HEK293 (cell line): Measurements from ENCODE around the gene GDAP2.

ENCODE experiments used
- CTCF ChIA-PET: fragments of 350-600 bp; formaldehyde crosslinking; extraction: SDS; loops from one replicate; lab custom pipeline; 2021; ENCODE audit warnings: antibody characterized with exemption; lab: Yijun Ruan, JAX
- POLR2A ChIA-PET: fragments of 300-600 bp; formaldehyde crosslinking; extraction: SDS; loops from one replicate; lab custom pipeline; 2020; ENCODE audit warnings: antibody characterized with exemption, inconsistent platforms; lab: Yijun Ruan, JAX
- H3K27ac ChIP-seq: fragments of 200-500 bp; sonication (Bioruptor generic); 2 replicates; pipeline ENCODE4 v1.5.1; 2014; ENCODE audit warnings: low read depth, low read length, control low read depth, inconsistent platforms; ENCODE audit errors: extremely low read depth
- H3K36me3 ChIP-seq, 2 experiments: fragments of 200-500 bp in 1 of 2; sonication (Bioruptor generic) in 1 of 2; 1 replicate in 1 of 2; 2 replicates in 1 of 2; pipeline ENCODE4 v1.5.1; 2014 to 2017; ENCODE audit warnings: inconsistent platforms in 2 of 2, low read length in 2 of 2; ENCODE audit not compliant: control insufficient read depth in 2 of 2, insufficient read depth in 1 of 2
- H3K4me1 ChIP-seq: fragments of 200-500 bp; sonication (Bioruptor generic); 2 replicates; pipeline ENCODE4 v1.5.1; 2014; ENCODE audit warnings: mild to moderate bottlenecking, low read length, inconsistent platforms; ENCODE audit not compliant: control insufficient read depth, insufficient read depth
- H3K4me3 ChIP-seq: 2 replicates; pipeline ENCODE4 v1.5.1; 2011; ENCODE audit warnings: low read depth, mild to moderate bottlenecking, control low read depth, low read length, moderate library complexity
- H3K9me3 ChIP-seq: fragments of 200-500 bp; sonication (Bioruptor generic); 2 replicates; pipeline ENCODE4 v1.5.1; 2014; ENCODE audit warnings: low read depth, low read length, inconsistent platforms; ENCODE audit not compliant: control insufficient read depth, insufficient read depth
- GFI1B ChIP-seq: fragments of 450-650 bp; formaldehyde crosslinking; IDR thresholded peaks from 2 replicates; pipeline ENCODE4 v1.5.1; 2016; ENCODE audit warnings: missing biosample characterization, missing genetic modification characterization
- GLI2 ChIP-seq: fragments of 450-650 bp; formaldehyde crosslinking; IDR thresholded peaks from 2 replicates; pipeline ENCODE4; 2017; ENCODE audit warnings: missing biosample characterization, missing genetic modification characterization, low read depth, borderline replicate concordance
- HOXC10 ChIP-seq: sonication (generic); formaldehyde crosslinking; IDR thresholded peaks from 2 replicates; pipeline ENCODE4 v1.8.1; 2023; ENCODE audit warnings: mild to moderate bottlenecking, missing genetic modification reagents
- KLF10 ChIP-seq: fragments of 450-650 bp; IDR thresholded peaks from 2 replicates; pipeline ENCODE4 v1.5.1; 2018; ENCODE audit warnings: missing biosample characterization, mild to moderate bottlenecking, missing genetic modification characterization
- KLF8 ChIP-seq: fragments of 450-650 bp; formaldehyde crosslinking; IDR thresholded peaks from 2 replicates; pipeline ENCODE4 v1.5.1; 2016; ENCODE audit warnings: missing biosample characterization, missing genetic modification characterization
- ZBTB1 ChIP-seq: fragments of 450-650 bp; formaldehyde crosslinking; IDR thresholded peaks from 2 replicates; pipeline ENCODE4 v1.5.1; 2016; ENCODE audit warnings: missing biosample characterization, missing genetic modification characterization
- ZBTB26 ChIP-seq: fragments of 450-650 bp; formaldehyde crosslinking; optimal IDR thresholded peaks from 2 replicates; pipeline ENCODE3; 2016; ENCODE audit warnings: missing biosample characterization, mild to moderate bottlenecking, missing genetic modification characterization
- ZFP41 ChIP-seq: fragments of 450-650 bp; formaldehyde crosslinking; IDR thresholded peaks from 2 replicates; pipeline ENCODE4 v1.5.1; 2016; ENCODE audit warnings: missing biosample characterization, missing genetic modification characterization, borderline replicate concordance
- ZIC2 ChIP-seq: fragments of 450-650 bp; formaldehyde crosslinking; IDR thresholded peaks from 2 replicates; pipeline ENCODE4 v1.5.1; 2016; ENCODE audit warnings: missing biosample characterization, missing genetic modification characterization
- ZNF112 ChIP-seq: fragments of 450-650 bp; formaldehyde crosslinking; IDR thresholded peaks from 2 replicates; pipeline ENCODE4 v1.5.0; 2017; ENCODE audit warnings: missing biosample characterization, missing genetic modification characterization
- ZNF132 ChIP-seq: fragments of 450-650 bp; formaldehyde crosslinking; IDR thresholded peaks from 2 replicates; pipeline ENCODE4 v1.5.1; 2017; ENCODE audit warnings: missing biosample characterization, missing genetic modification characterization, borderline replicate concordance
- ZNF2 ChIP-seq: fragments of 450-650 bp; formaldehyde crosslinking; IDR thresholded peaks from 2 replicates; pipeline ENCODE4 v1.5.1; 2016; ENCODE audit warnings: missing biosample characterization, missing genetic modification characterization
- ZNF26 ChIP-seq: fragments of 450-650 bp; formaldehyde crosslinking; IDR thresholded peaks from 2 replicates; pipeline ENCODE4 v1.5.1; 2016; ENCODE audit warnings: missing biosample characterization, missing genetic modification characterization
- ZNF324 ChIP-seq: fragments of 450-650 bp; formaldehyde crosslinking; IDR thresholded peaks from 2 replicates; pipeline ENCODE4 v1.5.1; 2016; ENCODE audit warnings: missing biosample characterization, missing genetic modification characterization
- ZNF449 ChIP-seq: fragments of 450-650 bp; formaldehyde crosslinking; IDR thresholded peaks from 2 replicates; pipeline ENCODE4 v1.5.1; 2017; ENCODE audit warnings: missing biosample characterization, mild to moderate bottlenecking, missing genetic modification characterization, moderate library complexity
- ZNF48 ChIP-seq: fragments of 450-650 bp; formaldehyde crosslinking; IDR thresholded peaks from 2 replicates; pipeline ENCODE4 v1.5.1; 2016; ENCODE audit warnings: missing biosample characterization, missing genetic modification characterization
- ZNF510 ChIP-seq: fragments of 450-650 bp; formaldehyde crosslinking; IDR thresholded peaks from 2 replicates; pipeline ENCODE4 v1.5.1; 2018; ENCODE audit warnings: mild to moderate bottlenecking, missing genetic modification characterization, missing biosample characterization; ENCODE audit not compliant: insufficient replicate concordance
- ZNF513 ChIP-seq: fragments of 450-650 bp; IDR thresholded peaks from 2 replicates; pipeline ENCODE4 v1.5.1; 2018; ENCODE audit warnings: missing biosample characterization, missing genetic modification characterization
- ZNF514 ChIP-seq: fragments of 450-650 bp; formaldehyde crosslinking; IDR thresholded peaks from 2 replicates; pipeline ENCODE4 v1.5.1; 2016; ENCODE audit warnings: missing biosample characterization, missing genetic modification characterization
- ZNF521 ChIP-seq: fragments of 450-650 bp; formaldehyde crosslinking; IDR thresholded peaks from 2 replicates; pipeline ENCODE4 v1.5.1; 2017; ENCODE audit warnings: missing biosample characterization, mild to moderate bottlenecking, missing genetic modification characterization
- ZNF549 ChIP-seq: fragments of 450-650 bp; IDR thresholded peaks from 2 replicates; pipeline ENCODE4 v1.5.1; 2018; ENCODE audit warnings: missing biosample characterization, missing genetic modification characterization, mild to moderate bottlenecking, inconsistent platforms, moderate library complexity
- ZNF596 ChIP-seq: fragments of 450-650 bp; IDR thresholded peaks from 2 replicates; pipeline ENCODE4 v1.5.0; 2018; ENCODE audit warnings: missing biosample characterization, mild to moderate bottlenecking, missing genetic modification characterization, moderate library complexity
- ZNF692 ChIP-seq: fragments of 450-650 bp; formaldehyde crosslinking; IDR thresholded peaks from 2 replicates; pipeline ENCODE4 v1.5.1; 2016; ENCODE audit warnings: missing biosample characterization, missing genetic modification characterization
- ZSCAN16 ChIP-seq: fragments of 450-650 bp; formaldehyde crosslinking; IDR thresholded peaks from 2 replicates; pipeline ENCODE4 v1.5.1; 2016; ENCODE audit warnings: missing biosample characterization, missing genetic modification characterization

The GDAP2 gene

GRCh38 chr1:117883616-117884015 lies 45.8 kb downstream of the GDAP2 start:
- Histone ChIP-seq H3K4me1 (no peaks in the 10 kb centered on the region), H3K4me3 (no peak overlapping the region), H3K9me3 (no peaks in the 10 kb centered on the region), H3K27ac (no peak overlapping the region), H3K36me3 (peaks cover 5 to 50% of the 10 kb centered on the region in 2 experiments; a peak in 2 of 3 replicates)
- TF ChIP-seq KLF8 = no peak
- TF ChIP-seq ZNF521 (tag by site-specific recombination) = no peak
- no peak for TF ChIP-seq ZNF449 (tag by site-specific recombination)
- no peak for TF ChIP-seq ZNF596
- TF ChIP-seq ZNF132 (tag by site-specific recombination) = no peak
- TF ChIP-seq ZNF324 (tag by site-specific recombination) = no peak
- TF ChIP-seq ZNF48 (tag by site-specific recombination) = no peak
- TF ChIP-seq ZNF549 = no peak
- TF ChIP-seq ZIC2 (tag by site-specific recombination) = no peak
- no peak for TF ChIP-seq ZNF26 (tag by site-specific recombination)
- TF ChIP-seq HOXC10 (CRISPR knock-in tag) = no peak
- no peak for TF ChIP-seq ZNF2 (tag by site-specific recombination)
- no peak for TF ChIP-seq ZNF692 (tag by site-specific recombination)
- no peak for TF ChIP-seq ZNF514 (tag by site-specific recombination)
- CTCF ChIA-PET = interaction anchor here (0.6 to 1.4 kb wide), 4 partner anchors 11 to 371 kb away, joined by 3 to 6 read pairs (median 4); no protein-coding TSS in a partner anchor
- POLR2A ChIA-PET = no interaction called here

- Histone ChIP-seq H3K27ac (no peak overlapping the region), H3K36me3 (peaks cover 5 to 84% of the 10 kb centered on the region in 2 experiments), H3K4me1 (no peaks in the 10 kb centered on the region), H3K4me3 (no peak overlapping the region), H3K9me3 (no peaks in the 10 kb centered on the region)
- no peak for TF ChIP-seq ZNF510 (tag by site-specific recombination)
- TF ChIP-seq ZNF513 (tag by site-specific recombination) = peak; percentile 62; the same call in 1 of the 2 replicates
- TF ChIP-seq GFI1B (tag by site-specific recombination) = no peak
- CTCF ChIA-PET = no interaction called here
- POLR2A ChIA-PET = no interaction called here
Measured at GRCh38 chr1:117879284-117879683, 50.1 kb downstream of the GDAP2 start.

- no peaks in the 10 kb centered on the region for H3K4me1 ChIP-seq
- no peak overlapping the region for H3K4me3 ChIP-seq
- H3K36me3 ChIP-seq = peaks cover 5 to 90% of the 10 kb centered on the region in 2 experiments
- H3K27ac ChIP-seq = no peak overlapping the region
- POLR2A ChIA-PET = no interaction called here
- CTCF ChIA-PET = interaction anchor here (3.2 kb wide), 1 partner anchor 18 kb away, joined by 13 read pairs; no protein-coding TSS in a partner anchor
- no peaks in the 10 kb centered on the region for H3K9me3 ChIP-seq
- TF ChIP-seq ZSCAN16 (tag by site-specific recombination) = no peak
- TF ChIP-seq ZFP41 (tag by site-specific recombination) = no peak
- no peak for TF ChIP-seq KLF10 (tag by site-specific recombination)
- TF ChIP-seq ZBTB26 (tag by site-specific recombination) = no peak
- no peak for TF ChIP-seq ZBTB1 (tag by site-specific recombination)
- TF ChIP-seq GLI2 = no peak
- TF ChIP-seq ZNF112 (tag by site-specific recombination) = no peak
Measured at GRCh38 chr1:117877823-117878222, 51.6 kb downstream of the GDAP2 start.
